ENCODE results near the gene PDF.

PDF gene

DNA sequence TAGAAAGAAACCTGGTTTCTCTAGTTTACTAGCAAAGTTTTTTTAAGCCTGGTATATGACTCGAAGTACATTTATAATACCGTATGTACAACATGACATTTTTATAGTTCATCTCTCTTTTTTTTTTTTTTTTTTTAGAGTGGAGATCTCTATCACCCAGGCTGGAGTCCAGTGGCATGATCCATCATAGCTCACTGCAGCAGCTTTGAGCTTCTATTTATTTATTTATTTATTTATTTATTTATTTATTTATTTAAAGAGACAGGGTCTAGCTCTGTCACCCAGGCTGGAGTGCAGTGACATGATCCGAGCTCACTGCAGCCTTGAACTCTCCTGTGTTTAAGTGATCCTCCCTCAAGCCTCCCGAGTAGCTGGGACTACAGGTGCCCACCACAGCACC is 45.1 kb downstream of the PDF start:
- DNase-seq (ENCODE audit: low read depth in 2 of 3, low spot score in 1 of 3): no peak

DNA sequence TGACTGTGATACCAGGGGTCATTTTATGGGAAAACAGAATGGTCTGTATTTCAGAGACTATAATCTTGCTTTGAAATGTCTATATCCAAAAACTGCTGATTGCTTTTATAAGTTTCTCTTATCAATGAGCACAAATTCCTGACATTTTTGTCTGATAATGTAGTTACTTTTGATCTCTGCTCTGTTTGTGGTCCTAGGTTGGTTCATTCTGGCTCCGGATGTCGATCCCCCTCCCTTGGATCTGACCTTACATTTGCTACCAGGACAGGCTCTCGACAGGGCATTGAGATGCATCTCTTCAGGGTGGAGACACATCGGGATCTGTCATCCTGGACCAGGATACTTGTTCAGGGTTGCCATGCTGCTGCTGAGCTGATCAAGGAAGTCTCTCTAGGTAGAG is 46.5 kb downstream of the PDF start:
- no peak for DNase-seq (ENCODE audit: low read depth in 2 of 3, low spot score in 1 of 3)

DNA sequence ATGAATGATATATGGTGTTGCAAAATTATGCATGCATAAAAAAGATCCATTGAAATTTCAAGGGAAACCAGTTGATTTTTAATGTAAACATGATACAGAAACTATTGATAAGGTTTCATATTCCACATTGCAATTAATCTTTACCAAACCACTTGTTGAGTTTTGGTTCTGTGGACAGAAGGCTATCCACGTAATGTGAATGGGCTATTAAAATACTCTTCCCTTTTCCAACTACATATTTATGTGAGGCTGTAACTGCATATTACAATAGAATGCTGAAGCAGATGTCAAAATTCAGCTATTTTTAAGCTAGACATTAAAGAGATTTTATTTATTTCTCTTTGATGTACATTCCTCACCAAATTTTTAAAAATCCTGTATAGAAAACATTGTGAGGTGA is 53.0 kb downstream of the PDF start:
- DNase-seq (ENCODE audit: low read depth in 2 of 3, low spot score in 1 of 3): no peak

Data from stimulated activated CD4-positive, alpha-beta T cell treated with anti-CD3 and anti-CD28 coated beads, Interleukin-12 subunit alpha, Interleukin-12 subunit beta, amount 100 ng/mL, for 48 hours (primary cell).